ENCODE results near the gene SPATS2L.

The SPATS2L gene

DNA sequence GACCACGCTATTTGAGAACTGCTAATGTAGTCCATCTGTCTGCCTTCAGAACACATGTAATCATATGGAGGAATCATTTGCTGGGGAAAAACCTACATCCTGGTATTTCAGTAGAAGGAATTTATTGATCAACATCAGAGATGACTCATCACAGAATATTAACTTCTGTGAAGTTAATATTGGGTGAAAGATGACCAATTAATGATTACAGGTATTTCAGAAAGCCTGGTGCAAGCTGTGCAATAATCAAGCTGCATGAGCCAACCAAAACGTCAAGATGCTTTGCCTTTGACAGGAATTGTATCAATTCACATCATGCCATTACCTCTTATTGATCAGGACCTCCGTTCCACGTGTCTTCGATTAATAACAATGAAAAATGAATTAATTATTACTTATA lies 9.4 kb upstream of the SPATS2L start:
- FAIRE-seq: no peak

DNA sequence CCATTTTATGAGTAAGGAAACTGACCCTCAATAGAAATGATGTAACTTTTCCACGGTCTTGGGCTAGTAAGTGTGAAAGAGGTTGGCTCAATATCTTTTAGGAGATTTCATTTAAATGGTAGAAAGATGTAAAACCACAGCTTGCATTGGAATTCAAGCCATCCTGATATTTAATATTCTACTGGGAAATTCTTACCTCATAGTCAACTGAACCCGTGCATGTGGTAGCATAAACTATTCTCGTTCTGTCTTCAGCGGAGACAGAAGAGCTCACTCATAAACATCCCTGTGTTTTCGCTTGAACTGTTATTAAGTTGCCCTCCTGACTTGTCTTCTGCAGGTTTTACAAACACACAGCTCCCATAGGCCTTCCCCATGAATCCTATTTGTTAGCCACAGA lies 8.5 kb upstream of the SPATS2L start:
- no peak for FAIRE-seq

DNA sequence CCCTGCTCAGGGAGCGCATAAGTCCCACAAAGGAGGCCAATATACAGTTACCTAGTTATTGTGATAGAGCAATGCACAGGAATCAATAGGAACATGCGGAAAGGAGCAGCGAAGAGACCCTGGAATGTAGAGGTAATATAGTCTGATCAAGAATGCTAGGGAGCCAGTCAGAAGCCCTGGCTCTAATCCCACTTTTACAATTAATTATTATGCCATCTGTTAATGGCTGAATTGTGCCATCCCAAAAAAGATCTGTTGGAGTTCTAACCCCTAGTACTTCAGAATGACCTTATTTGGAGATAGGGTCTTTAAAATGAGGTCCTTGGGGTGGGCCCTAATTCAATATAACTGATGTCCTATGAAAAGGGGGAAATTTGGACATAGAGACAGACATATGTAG lies 7.7 kb upstream of the SPATS2L start:
- FAIRE-seq: no peak

DNA sequence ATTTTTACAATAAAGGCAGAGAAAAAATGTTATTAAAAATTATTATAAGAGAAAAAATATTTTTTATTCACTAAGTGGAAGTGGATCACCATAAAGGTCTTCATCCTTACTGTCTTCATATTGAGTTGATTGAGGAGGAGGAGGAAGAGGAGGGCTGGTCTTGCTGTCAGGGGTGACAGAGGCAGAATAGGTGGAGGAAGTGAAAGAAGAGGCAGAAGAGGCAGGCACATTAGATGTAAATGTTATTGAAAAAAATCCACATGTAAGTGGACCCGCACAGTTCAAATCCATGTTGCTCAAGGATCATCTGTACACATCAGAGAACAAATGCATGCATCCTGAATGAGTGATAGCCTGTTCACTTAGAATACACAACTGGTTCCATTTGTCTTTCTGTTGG lies 6.4 kb upstream of the SPATS2L start:
- no peak for FAIRE-seq

DNA sequence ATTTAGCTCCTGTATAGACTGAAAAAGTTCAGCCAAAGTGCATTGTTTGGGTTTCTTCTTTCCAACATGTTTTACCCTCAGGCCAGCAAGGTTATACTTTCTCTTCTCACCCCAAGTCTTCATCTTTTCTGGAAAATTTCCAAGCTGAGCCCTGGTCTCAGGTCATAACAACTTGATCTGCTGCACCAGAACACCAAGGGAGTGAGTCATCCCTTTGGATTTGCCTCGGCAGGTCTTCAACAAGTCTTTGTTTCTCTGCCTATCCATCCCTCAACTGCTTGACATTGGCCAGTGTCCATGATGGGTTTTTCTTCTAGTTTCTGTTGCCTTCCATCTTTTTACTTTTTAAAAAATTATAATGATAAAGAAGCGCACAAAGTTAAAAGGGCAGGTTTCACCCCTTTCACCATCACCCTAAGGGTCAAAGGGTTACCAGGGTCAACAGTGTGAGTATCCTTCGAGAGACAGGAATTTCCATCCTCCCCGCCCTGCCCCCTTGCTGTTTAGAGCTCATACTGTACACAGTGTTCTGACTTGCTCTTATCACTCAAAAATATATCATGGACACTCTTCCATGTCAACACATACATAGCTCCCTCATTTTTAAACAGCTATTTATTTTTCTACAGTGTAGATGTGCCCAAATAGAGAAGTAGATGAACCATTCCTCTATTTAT lies 5.7 kb upstream of the SPATS2L start:
- no peak for FAIRE-seq

DNA sequence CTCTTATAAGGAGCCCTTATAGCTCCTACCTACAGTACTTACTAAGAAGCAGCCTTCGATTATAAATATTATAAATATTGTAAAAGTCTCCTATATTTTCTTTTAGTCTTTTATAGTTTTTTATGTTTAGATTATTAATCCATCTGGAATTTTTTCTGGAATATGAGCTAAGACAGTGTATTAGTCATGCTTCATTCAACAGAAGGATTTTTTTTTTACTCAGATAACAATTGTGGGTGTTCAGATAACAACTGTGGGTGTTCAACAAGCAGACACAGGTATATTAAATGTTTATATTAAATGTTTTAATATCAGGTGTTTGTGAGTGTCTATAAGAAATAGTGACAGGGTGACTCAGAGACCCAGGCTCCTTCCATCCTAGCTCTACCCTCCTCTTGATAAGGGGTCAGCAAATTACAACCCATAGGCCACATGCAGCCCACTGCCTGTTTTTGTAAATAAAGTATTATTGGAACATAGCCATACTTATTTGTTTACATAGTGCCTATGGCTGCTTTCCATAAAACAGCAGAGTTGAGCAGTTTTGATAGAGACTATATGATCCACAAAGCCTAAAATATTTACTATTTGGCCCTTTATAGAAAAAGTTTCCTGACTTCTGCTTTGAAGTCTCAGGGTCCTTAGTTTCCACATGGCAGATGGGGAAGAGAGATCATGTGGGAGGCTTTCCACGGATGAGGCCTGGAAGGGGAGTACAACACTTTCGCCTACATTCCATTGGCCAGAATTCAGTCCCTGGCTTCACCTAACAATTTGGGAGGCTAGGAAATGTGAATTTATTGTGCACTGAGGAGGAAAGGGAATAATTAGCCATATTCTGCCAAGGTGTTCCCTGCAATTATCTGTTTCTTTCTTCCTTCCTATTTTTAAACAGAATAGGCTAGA lies 4.3 kb upstream of the SPATS2L start:
- FAIRE-seq: no peak

DNA sequence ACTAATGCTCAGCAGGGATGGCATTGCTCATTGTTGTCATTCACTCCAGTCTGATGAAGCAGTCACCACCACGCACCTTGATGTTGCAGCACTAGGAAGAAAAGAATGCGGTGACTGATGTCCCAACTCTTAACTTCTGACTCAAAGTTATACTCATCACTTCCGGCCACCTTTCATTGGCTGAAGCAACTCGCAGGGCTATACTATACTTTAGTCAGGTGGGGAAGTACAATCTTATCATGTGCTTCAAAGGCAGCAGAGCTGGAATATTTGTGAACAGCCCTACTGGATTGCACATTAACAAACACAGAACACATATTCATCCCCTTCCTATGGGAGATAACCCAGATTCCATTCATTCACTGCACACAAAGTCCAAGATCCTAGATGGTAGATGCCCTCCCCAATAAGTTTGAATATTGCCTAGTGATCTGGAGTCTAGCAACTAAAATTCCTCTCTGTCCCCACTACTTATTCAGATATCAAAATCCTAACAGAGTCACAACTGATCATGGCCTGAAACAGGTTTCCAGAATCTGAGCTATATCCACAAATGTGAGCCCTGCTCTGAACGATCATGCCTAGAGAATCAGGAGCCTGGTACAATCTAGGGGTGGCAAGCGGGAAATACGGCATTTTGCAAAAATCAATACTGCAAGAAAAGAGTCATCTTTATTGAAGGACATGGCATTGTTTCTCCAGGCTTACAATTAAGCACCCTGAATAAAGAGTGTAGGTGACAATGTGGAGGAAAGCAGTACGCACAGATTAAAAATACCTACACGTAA lies 3.4 kb upstream of the SPATS2L start:
- FAIRE-seq: no peak

DNA sequence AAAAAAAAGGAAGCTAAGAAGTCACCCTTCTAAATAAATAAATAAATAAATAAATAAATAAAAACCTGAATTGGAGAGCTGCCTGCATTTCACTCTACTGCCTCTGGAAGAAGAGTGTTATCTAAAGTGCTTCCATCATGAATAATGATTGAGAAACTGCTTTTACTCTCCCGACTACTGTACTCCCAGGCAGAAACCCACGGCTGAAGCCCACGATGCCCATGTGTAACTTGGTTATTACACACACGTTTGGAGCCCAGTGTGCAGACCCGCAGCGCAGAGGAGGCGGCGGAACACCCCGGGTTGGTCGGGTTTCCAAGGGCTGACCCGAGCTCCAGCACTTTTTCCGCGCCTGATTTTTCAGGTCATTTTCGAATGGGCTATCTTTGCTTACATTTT lies 697 bp upstream of the SPATS2L start:
- FAIRE-seq: peak; percentile 45

DNA sequence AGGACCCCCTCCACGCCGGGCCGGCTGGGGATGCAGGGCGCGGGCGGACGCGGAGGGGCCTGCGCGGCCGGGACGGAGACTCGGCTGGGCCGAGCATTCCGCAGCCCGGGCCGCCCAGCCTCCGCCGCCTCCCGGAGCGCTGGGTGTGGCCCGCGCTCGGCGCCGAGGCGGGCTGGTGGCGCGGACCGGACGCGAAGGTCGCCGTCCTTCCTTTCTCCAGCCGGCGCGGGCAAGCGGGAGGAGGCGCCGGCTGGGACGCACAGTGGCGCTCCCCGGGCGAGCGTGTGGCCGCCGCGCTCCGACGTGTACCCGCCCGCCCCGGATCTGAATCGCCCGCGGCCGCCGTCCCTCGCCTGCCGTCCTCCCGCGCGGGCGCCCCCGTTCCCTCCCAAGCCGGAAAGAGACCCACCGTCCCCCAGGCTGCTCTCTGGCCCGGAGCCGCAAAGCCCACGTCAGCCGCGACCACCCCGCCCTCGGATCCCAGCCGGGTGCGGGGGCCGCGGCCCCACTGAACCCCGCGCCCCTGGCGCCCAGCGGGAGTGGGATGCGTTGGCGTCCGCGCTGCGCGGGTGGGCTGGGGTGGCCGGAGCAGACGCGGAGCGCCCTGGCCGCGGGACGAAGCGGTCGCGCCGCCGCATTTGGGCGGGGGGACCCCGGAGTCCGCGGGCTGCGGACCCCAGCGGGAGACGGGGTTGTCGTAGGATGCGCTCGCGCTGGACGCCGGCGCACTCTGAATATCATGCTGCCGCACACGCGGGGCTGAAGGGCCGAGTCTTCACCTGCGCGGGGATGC lies 634 bp downstream of the SPATS2L start:
- no peak for FAIRE-seq

DNA sequence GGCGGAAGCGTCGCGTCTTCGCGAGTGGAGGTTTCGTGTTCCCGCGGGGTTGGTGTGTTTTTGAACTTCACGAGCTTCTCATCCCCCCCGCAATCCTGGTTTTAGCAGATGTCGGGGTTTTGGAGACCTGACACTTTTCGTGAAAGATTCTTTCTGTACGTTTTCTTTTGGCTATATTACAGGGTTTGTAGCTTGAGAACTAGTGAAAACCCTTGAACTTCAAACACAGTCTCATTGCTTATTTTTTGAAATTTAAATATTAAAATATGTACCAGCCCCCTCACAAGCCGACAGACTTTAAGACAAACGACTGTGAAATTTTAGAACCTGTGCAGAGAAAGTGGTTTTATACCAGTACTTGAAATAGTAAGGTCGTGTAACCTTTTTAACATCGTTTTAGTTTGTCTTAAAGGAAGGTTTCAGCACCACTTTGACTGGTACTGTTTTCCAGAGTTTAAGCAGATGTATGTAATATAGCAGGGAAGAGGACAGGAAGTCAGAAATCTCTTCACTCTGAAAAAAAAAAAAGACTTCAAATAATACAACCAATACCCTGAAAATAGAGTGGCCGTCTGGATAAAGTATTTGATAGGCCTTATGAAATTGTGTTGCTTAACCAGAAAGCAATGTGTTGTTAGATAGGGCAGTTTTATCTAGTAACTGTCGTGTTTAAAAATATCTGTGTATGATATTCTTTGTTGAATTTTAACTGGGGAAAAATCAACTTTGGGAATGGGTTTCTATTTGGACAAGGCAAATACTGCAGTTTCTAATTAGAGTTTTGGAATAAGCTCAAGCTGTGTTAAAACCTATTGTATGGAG lies 1.4 kb downstream of the SPATS2L start:
- FAIRE-seq: no peak

DNA sequence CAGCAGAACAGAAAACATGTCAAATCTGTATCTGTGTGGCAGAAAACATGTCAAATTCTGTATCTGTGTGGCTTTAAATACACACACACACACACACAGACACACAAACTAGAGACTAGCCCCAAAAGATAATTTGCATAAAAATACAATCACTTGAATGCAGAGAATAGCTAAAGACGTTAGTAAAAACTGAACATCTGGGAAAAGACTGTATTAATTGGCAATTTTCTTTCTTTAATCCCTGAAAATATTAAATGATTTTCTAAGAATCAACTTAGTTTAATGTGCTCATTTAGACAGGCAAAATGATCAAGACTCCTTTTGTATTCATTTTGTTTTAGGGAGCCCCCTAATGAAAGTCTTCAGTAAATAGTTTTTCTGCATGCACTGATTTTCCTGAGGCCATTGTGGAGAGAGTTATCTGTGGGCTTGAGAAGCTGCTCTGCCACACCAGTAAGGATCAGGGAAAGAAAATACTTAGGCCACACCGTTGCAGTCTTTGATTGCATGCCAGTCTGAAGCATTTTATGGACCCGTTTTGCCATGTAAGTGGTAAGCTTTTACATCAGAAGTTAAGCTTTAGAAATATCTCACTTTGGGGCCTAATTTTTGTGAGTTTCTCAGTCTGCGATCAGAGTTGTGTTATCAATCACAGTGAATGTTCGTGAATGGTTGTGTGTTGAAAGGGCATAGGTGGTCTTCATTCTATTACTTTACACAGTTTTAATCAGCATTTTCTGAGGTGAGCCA lies 2.2 kb downstream of the SPATS2L start:
- peak; percentile 72 for FAIRE-seq

DNA sequence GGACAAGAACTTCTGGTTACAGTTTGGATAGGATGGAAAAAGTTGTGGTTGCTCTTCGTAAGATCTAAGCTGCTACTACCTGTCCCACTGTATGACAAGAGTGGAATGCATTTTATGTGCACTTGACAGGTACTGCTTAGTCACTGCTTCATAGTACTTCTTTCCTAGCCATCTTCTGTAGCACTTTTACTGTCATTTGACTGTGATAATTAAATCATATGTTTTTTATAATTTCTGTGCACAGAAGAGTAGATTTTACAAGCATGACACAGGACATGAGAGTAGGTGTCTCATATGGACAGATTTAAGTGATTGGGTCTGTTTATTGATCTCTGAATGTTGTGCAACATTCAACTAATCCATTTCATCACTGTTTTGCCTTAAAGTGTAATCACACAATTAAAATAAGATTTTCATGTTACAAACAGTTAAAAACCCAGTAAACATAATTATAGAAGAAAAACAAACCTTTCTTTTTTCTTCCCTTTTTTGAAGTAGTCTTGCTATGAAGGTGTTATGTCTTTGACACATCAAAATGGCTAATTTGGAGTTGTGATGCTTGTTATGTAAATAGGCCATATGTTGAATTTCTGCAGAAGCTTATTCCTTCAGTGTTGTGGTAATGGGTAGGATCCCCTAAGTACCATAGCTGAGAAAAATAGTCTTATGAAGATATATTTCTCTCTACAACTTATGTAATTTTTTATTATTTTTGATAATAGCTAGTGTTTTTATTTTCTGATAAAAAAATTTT lies 3.0 kb downstream of the SPATS2L start:
- FAIRE-seq: no peak

DNA sequence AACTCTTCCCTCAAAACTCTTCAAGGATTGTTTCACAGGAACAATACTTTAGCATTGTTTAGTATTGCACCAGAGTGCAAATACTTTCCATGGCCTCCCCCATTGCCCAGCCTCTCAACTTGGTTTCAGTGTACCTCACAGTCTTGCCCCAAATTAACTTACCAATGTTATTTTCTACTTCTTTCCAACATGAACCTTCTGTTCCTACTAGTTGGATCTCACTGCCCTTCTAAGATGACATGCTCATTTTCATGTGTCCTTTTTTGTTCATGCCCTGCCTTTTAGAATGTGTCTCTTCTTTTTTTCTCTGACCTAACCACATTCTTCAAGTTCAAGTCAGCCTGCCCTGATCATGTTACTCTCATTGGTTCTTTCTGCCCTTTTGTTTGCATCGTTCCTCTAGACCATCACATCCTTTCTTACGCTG lies 4.1 kb downstream of the SPATS2L start:
- no peak for FAIRE-seq

DNA sequence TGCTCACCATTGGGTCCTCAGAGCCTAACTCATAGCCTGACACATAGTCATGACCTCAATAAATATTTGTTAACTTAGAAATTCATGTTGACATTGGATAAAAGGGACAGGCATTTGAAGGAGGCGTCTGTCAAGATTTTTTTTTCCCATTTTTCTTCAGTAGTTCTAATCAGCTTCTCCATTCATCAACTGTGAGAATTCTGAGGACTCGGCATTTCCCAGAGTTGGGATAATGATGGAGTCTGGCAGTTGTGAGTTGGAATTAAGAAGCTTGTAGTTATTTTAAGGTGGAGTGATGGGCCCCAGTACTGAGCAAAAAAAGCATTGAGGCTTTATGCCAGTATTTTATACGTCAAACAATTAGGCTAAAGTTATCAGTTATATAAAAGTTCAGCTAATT lies 4.6 kb downstream of the SPATS2L start:
- no peak for FAIRE-seq

DNA sequence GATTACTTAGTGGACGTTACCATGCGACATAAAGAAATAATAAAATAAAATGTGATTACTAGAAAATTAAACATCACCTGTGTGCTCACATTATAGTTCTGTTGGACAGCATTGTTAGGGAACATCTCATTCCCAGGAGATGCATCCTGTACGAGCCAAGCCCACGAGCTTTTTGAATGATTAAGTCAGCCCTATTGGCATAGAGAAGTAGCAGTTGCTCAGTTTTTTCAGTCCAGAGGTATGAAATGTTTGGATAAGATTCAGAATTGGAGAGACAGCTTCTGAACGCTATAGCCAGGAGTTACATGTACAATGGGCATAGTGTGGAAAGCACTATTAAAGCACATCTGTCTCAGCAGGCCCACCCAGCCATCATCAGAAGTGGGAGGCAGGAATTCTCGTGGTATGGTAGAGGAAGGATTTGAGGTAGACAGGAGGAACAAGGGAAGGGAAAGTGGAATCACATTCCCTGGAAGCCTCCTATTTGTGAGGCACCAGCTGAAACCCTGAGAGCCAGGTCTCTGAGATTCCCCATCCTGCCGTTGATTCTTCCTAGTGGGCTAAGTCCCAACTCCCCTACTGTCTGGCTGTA lies 8.6 kb downstream of the SPATS2L start:
- no peak for FAIRE-seq

DNA sequence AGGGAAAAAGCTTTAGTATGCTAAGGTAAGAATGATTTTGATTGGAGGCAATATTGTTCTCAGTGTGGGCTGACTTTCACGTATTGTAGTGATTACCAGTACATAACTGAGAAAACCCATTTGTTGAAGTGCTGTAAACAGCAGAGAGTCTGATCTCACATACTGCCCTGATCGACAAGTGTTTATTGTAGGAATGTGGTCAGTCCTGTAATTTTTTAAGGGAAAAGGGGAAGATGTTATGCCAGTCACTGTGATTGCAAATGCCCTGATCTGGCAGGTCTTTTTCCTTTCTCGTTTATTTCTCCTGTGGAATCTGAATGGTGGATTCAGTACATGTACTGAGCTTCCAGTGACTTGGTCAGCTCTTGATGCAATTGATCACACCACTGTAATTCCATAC lies 11.5 kb downstream of the SPATS2L start:
- no peak for FAIRE-seq

DNA sequence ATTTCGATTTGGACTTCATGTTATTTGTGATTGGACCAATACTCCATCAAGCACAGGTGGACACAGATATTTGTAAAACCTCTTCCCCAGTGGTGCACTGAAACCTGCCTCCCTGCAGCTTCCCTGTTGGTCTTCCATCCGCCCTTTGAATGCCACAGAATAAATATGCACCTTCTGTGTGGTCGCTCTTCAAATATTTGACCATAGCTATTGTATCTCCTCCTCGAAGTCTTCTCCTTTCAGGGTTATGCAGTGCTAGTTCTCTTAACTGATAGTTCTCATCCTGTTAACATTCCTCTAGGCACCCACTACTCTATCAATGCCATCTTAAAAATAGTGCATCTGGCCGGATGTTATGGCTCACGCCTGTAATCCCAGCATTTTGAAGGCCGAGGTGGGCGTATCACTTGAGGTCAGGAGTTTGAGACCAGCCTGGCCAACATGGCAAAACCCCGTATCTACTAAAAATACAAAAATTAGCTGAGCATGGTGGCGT lies 12.5 kb downstream of the SPATS2L start:
- FAIRE-seq: no peak

DNA sequence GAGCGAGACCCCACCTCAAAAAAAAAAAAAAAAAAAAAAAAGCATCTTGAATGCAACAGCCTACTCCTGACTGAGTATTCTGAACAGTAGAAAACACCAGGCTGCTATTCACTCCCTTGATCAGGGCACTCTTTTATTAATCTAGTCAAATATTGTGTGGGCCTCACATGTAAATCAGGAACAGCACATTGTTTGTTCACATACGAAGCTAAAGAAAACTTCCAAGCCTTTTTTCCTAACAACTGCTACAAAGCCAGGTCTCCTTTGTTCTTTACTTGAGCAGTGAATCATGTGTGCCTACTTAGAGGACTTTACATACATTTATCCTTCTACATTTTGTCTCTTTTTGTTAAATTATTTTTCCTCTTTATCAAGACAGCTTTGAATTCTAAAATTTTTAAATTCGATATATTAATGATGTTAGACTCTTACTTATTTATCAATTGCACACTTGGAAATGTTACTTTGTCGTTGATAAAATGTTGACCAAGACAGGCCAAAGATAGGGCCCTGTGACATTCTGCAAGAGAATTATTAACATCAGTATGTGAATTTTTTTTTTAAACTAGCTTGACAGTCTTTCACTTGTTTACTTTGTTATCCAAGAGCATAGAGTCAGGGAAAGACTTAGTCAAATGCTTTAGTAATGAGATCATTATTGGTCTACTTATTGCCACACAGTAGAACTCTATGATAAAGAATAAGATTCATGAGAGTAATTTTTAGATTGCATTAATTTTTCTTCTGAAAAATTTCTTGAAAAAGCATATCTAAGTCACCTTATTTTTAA lies 13.2 kb downstream of the SPATS2L start:
- FAIRE-seq: no peak

DNA sequence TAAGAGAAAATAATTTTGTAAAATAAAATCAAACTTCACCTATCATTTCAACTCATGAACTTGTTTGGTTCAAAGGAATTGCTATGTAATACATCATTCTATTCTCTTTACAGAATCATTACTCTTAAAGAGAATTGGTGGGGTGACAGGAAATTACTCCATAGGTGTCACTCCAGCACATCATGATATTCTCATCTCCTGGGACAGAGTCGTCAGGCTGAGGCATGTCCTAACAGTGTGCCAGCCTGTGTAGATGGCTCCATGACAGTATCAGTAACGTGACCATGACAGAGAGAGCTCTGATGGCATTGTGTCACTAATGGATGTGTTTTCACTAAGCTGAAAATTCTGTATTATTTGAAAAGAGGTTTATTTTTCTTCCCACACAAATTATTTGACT lies 13.9 kb downstream of the SPATS2L start:
- no peak for FAIRE-seq
